SK-N-SH treated with all-trans-retinoic acid at 6 μM for 48 hours (cell line): Measurements from ENCODE around the gene AHCYL2.

Experiments used
- ARNTL ChIP-seq: fragments of 450-650 bp; formaldehyde crosslinking; IDR thresholded peaks from 2 replicates; pipeline ENCODE4 v1.5.0; 2020; ENCODE audit warnings: low read depth, mild to moderate bottlenecking, moderate library complexity, borderline replicate concordance
- BACH2 ChIP-seq: fragments of 250-450 bp; sonication (Bioruptor Pico); IDR thresholded peaks from 2 replicates; pipeline ENCODE4 v1.9.0; 2021; ENCODE audit warnings: mild to moderate bottlenecking, borderline replicate concordance
- CSDC2 ChIP-seq: fragments of 250-450 bp; sonication (Bioruptor Pico); IDR thresholded peaks from 2 replicates; pipeline ENCODE4 v1.5.0; 2020; ENCODE audit warnings: mild to moderate bottlenecking, moderate library complexity
- ISL1 ChIP-seq: fragments of 250-450 bp; sonication (Bioruptor Pico); IDR thresholded peaks from 2 replicates; pipeline ENCODE4 v2.1.2; 2022; ENCODE audit warnings: mild to moderate bottlenecking, moderate library complexity
- POU6F1 ChIP-seq: fragments of 250-450 bp; sonication (Bioruptor Pico); IDR thresholded peaks from 2 replicates; pipeline ENCODE4 v1.8.0; 2021; ENCODE audit warnings: low read depth, mild to moderate bottlenecking, moderate library complexity, borderline replicate concordance
- PPARA ChIP-seq: fragments of 250-450 bp; sonication (Bioruptor Pico); IDR thresholded peaks from 2 replicates; pipeline ENCODE4 v1.5.0; 2020; ENCODE audit warnings: mild to moderate bottlenecking, borderline replicate concordance
- TCF4 ChIP-seq: fragments of 250-450 bp; sonication (Bioruptor Pico); IDR thresholded peaks from 2 replicates; pipeline ENCODE4 v1.8.0; 2021; ENCODE audit warnings: mild to moderate bottlenecking, moderate library complexity, borderline replicate concordance
- TOX ChIP-seq: fragments of 250-450 bp; sonication (Bioruptor Pico); IDR thresholded peaks from 2 replicates; pipeline ENCODE4 v1.8.0; 2021; ENCODE audit warnings: mild to moderate bottlenecking, moderate library complexity, borderline replicate concordance
- ZFP3 ChIP-seq: fragments of 250-450 bp; sonication (Bioruptor Pico); IDR thresholded peaks from 2 replicates; pipeline ENCODE4 v1.5.0; 2020; ENCODE audit warnings: mild to moderate bottlenecking, moderate library complexity
- ZFP30 ChIP-seq: fragments of 450-650 bp; formaldehyde crosslinking; IDR thresholded peaks from 2 replicates; pipeline ENCODE4 v1.5.0; 2022; ENCODE audit warnings: mild to moderate bottlenecking, moderate library complexity
- ZNF565 ChIP-seq: fragments of 450-650 bp; formaldehyde crosslinking; conservative IDR thresholded peaks from 2 replicates; pipeline ENCODE4 v1.5.0; 2020; ENCODE audit warnings: low read depth, mild to moderate bottlenecking, moderate library complexity
- ZNF70 ChIP-seq: fragments of 450-650 bp; formaldehyde crosslinking; IDR thresholded peaks from 2 replicates; pipeline ENCODE4 v1.5.0; 2020; ENCODE audit warnings: mild to moderate bottlenecking, moderate library complexity

GRCh38 chr7:129381710-129382484, 157.1 kb downstream of the AHCYL2 start:
- no peak for TF ChIP-seq ISL1 (CRISPR knock-in tag)
- no peak for TF ChIP-seq ZFP30 (CRISPR knock-in tag)
- no peak for TF ChIP-seq ZFP3 (CRISPR knock-in tag)
- TF ChIP-seq CSDC2: no peak
- no peak for TF ChIP-seq POU6F1 (CRISPR knock-in tag)
- TF ChIP-seq TCF4: no peak
- no peak for TF ChIP-seq ZNF70 (CRISPR knock-in tag)
- no peak for TF ChIP-seq TOX (CRISPR knock-in tag)
- no peak for TF ChIP-seq PPARA (CRISPR knock-in tag)
- TF ChIP-seq ZNF565 (CRISPR knock-in tag): no peak
- TF ChIP-seq ARNTL (CRISPR knock-in tag): no peak
- no peak for TF ChIP-seq BACH2 (CRISPR knock-in tag)
